GM18502 (cell line): ENCODE measurements around the gene PPP3R2.

Experiments
- ATAC-seq: cut with Tn5 transposase; IDR thresholded peaks from one replicate; pipeline ENCODE4 v1.9.1; 2021; ENCODE audit warnings: mild to moderate bottlenecking; ENCODE audit not compliant: unreplicated experiment, poor library complexity

Gene PPP3R2

GRCh38 chr9:101543098-101543735 lies 51.6 kb downstream of the PPP3R2 start:
- no peak for ATAC-seq
